HG03196 (cell line): ENCODE measurements around the gene MSANTD1.

ENCODE experiments used
- ATAC-seq: cut with Tn5 transposase; IDR thresholded peaks from one replicate; pipeline ENCODE4 v1.9.1; 2021; ENCODE audit not compliant: unreplicated experiment

MSANTD1 gene

GRCh38 chr4:3262208-3263052 lies 13.5 kb downstream of the MSANTD1 start:
- ATAC-seq: no peak

- ATAC-seq: no peak
Observed at GRCh38 chr4:3263053-3263875, 14.3 kb downstream of the MSANTD1 start.

- no peak for ATAC-seq
Observed at GRCh38 chr4:3263876-3264193, 14.9 kb downstream of the MSANTD1 start.

- ATAC-seq: no peak
Observed at GRCh38 chr4:3266076-3266475, 17.1 kb downstream of the MSANTD1 start.

- ATAC-seq: no peak
Observed at GRCh38 chr4:3267576-3268394, 18.8 kb downstream of the MSANTD1 start.

GRCh38 chr4:3268395-3269104 lies 19.6 kb downstream of the MSANTD1 start:
- no peak for ATAC-seq

- no peak for ATAC-seq
Observed at GRCh38 chr4:3269105-3269927, 20.4 kb downstream of the MSANTD1 start.

GRCh38 chr4:3269991-3270611 lies 21.1 kb downstream of the MSANTD1 start:
- ATAC-seq: no peak

GRCh38 chr4:3271131-3271530 lies 22.2 kb downstream of the MSANTD1 start:
- ATAC-seq: no peak

- ATAC-seq: no peak
Observed at GRCh38 chr4:3276986-3277385, 28.0 kb downstream of the MSANTD1 start.

- ATAC-seq: no peak
Observed at GRCh38 chr4:3280466-3280865, 31.5 kb downstream of the MSANTD1 start.

GRCh38 chr4:3283483-3283882 lies 34.5 kb downstream of the MSANTD1 start:
- ATAC-seq: no peak

- ATAC-seq: no peak
Observed at GRCh38 chr4:3283916-3284315, 35.0 kb downstream of the MSANTD1 start.

- ATAC-seq: no peak
Observed at GRCh38 chr4:3284734-3285557, 36.0 kb downstream of the MSANTD1 start.

GRCh38 chr4:3285558-3286334 lies 36.8 kb downstream of the MSANTD1 start:
- peak; percentile 76 for ATAC-seq

- ATAC-seq: no peak
Observed at GRCh38 chr4:3286335-3287175, 37.6 kb downstream of the MSANTD1 start.
